HG02885 (cell line): ENCODE results near the gene ANKRD17.
"Not testable (repeated sequence)": the region's sequence is repeated elsewhere in the genome, so short reads cannot be mapped to it uniquely, and the experiment has no call there.

Experiments used
- ATAC-seq: cut with Tn5 transposase; IDR thresholded peaks from one replicate; pipeline ENCODE4 v1.9.1; 2021; ENCODE audit warnings: mild to moderate bottlenecking; ENCODE audit not compliant: unreplicated experiment, poor library complexity

Gene ANKRD17

GRCh38 chr4:73250642-73251041 is 8.0 kb downstream of the ANKRD17 start:
- ATAC-seq: no peak

- no peak for ATAC-seq
These were observed 9.8 kb downstream of the ANKRD17 start for GRCh38 chr4:73248821-73249220.

- no peak for ATAC-seq
These were observed 10.2 kb downstream of the ANKRD17 start for GRCh38 chr4:73248416-73248815.

GRCh38 chr4:73247100-73247499 is 11.5 kb downstream of the ANKRD17 start:
- ATAC-seq: no peak

GRCh38 chr4:73245955-73246354 is 12.6 kb downstream of the ANKRD17 start:
- ATAC-seq: no peak

GRCh38 chr4:73244945-73245601 is 13.5 kb downstream of the ANKRD17 start:
- ATAC-seq: no peak

- ATAC-seq: no peak
These were observed 21.6 kb downstream of the ANKRD17 start for GRCh38 chr4:73237044-73237443.

GRCh38 chr4:73236151-73236550 is 22.4 kb downstream of the ANKRD17 start:
- ATAC-seq: no peak

- ATAC-seq: no peak
These were observed 23.9 kb downstream of the ANKRD17 start for GRCh38 chr4:73234712-73235111.

GRCh38 chr4:73231518-73232487 is 26.8 kb downstream of the ANKRD17 start:
- no peak for ATAC-seq

GRCh38 chr4:73230865-73231517 is 27.6 kb downstream of the ANKRD17 start:
- ATAC-seq: no peak

GRCh38 chr4:73228800-73229199 is 29.8 kb downstream of the ANKRD17 start:
- ATAC-seq: not testable (repeated sequence)

GRCh38 chr4:73224886-73225285 is 33.7 kb downstream of the ANKRD17 start:
- ATAC-seq: peak; percentile 33

GRCh38 chr4:73223258-73223650 is 35.3 kb downstream of the ANKRD17 start:
- ATAC-seq: no peak

- ATAC-seq: peak; percentile 94
These were observed 35.9 kb downstream of the ANKRD17 start for GRCh38 chr4:73222466-73223257.

- ATAC-seq: no peak
These were observed 36.9 kb downstream of the ANKRD17 start for GRCh38 chr4:73221734-73222133.

- no peak for ATAC-seq
These were observed 37.8 kb downstream of the ANKRD17 start for GRCh38 chr4:73220815-73221214.

- no peak for ATAC-seq
These were observed 44.5 kb downstream of the ANKRD17 start for GRCh38 chr4:73213916-73214653.

GRCh38 chr4:73212982-73213730 is 45.4 kb downstream of the ANKRD17 start:
- ATAC-seq: no peak
